H9 (cell line): ENCODE measurements around the gene TMEM54. TPM values are rescaled to one million over a fixed set of nuclear protein-coding genes. Genes with fewer than 3 reads are reported as not detected.

Experiments
- DNase-seq: peaks from one replicate; pipeline ENCODE4 v3.0.0-alpha.2; 2017
- H2AFZ ChIP-seq: one replicate; pipeline ENCODE4 v1.6.1; 2013; ENCODE audit warnings: mild to moderate bottlenecking, low read length, control low read depth, moderate library complexity
- H2AK5ac ChIP-seq: 2 replicates; pipeline ENCODE4 v1.6.1; 2013; ENCODE audit warnings: low read length, control low read depth, mixed read lengths; ENCODE audit not compliant: insufficient read length
- H2BK120ac ChIP-seq: one replicate; pipeline ENCODE4 v1.6.1; 2013; ENCODE audit warnings: low read depth, mild to moderate bottlenecking, low read length, control low read depth, inconsistent platforms; ENCODE audit not compliant: poor library complexity, severe bottlenecking
- H2BK12ac ChIP-seq: 2 replicates; pipeline ENCODE4 v1.6.1; 2013; ENCODE audit warnings: low read length, control low read depth, mixed read lengths, low read depth; ENCODE audit not compliant: insufficient read length
- H2BK15ac ChIP-seq: 2 replicates; pipeline ENCODE4 v1.6.1; 2013; ENCODE audit warnings: low read depth, low read length, control low read depth
- H2BK20ac ChIP-seq: one replicate; pipeline ENCODE4 v1.6.1; 2013; ENCODE audit warnings: low read depth, mild to moderate bottlenecking, low read length, control low read depth, inconsistent platforms; ENCODE audit not compliant: poor library complexity, severe bottlenecking
- H2BK5ac ChIP-seq: 2 replicates; pipeline ENCODE4 v1.6.1; 2013; ENCODE audit warnings: low read length, control low read depth, mixed read lengths; ENCODE audit not compliant: insufficient read length
- H3K14ac ChIP-seq: 2 replicates; pipeline ENCODE4 v1.6.1; 2013; ENCODE audit warnings: low read length, control low read depth; ENCODE audit not compliant: insufficient read depth
- H3K18ac ChIP-seq: 2 replicates; pipeline ENCODE4 v1.6.1; 2013; ENCODE audit warnings: low read depth, mild to moderate bottlenecking, mixed read lengths, low read length, control low read depth; ENCODE audit not compliant: insufficient read length
- H3K23ac ChIP-seq: 2 replicates; pipeline ENCODE4 v1.6.1; 2013; ENCODE audit warnings: low read length, control low read depth, mixed read lengths, low read depth; ENCODE audit not compliant: insufficient read length
- H3K23me2 ChIP-seq: 2 replicates; pipeline ENCODE4 v1.6.1; 2013; ENCODE audit warnings: low read depth, mild to moderate bottlenecking, mixed read lengths, low read length, control low read depth; ENCODE audit not compliant: insufficient read length, poor library complexity, severe bottlenecking
- H3K27ac ChIP-seq: 2 replicates; pipeline ENCODE4 v1.5.1; 2013; ENCODE audit warnings: low read length, control low read depth, mixed read lengths, low read depth; ENCODE audit not compliant: insufficient read length
- H3K27me3 ChIP-seq: 2 replicates; pipeline ENCODE4 v1.6.1; 2013; ENCODE audit warnings: low read length, control low read depth, inconsistent platforms; ENCODE audit not compliant: insufficient read depth
- H3K4ac ChIP-seq: 2 replicates; pipeline ENCODE4 v1.6.1; 2013; ENCODE audit warnings: low read depth, mild to moderate bottlenecking, control low read depth, inconsistent platforms, low read length, moderate library complexity
- H3K4me1 ChIP-seq: 2 replicates; pipeline ENCODE4 v1.6.1; 2013; ENCODE audit warnings: low read length, control low read depth, inconsistent platforms; ENCODE audit not compliant: insufficient read depth
- H3K4me2 ChIP-seq: 2 replicates; pipeline ENCODE4 v1.6.1; 2013; ENCODE audit warnings: low read length, control low read depth, mixed read lengths; ENCODE audit not compliant: insufficient read length, insufficient read depth
- H3K56ac ChIP-seq: 2 replicates; pipeline ENCODE4 v1.6.1; 2013; ENCODE audit warnings: low read depth, mild to moderate bottlenecking, mixed read lengths, low read length, control low read depth; ENCODE audit not compliant: insufficient read length
- H3K79me1 ChIP-seq: 2 replicates; pipeline ENCODE4 v1.6.1; 2013; ENCODE audit warnings: low read depth, mild to moderate bottlenecking, moderate library complexity, low read length, control low read depth, inconsistent platforms; ENCODE audit not compliant: insufficient read depth, poor library complexity, severe bottlenecking
- H3K79me2 ChIP-seq: 2 replicates; pipeline ENCODE4 v1.6.1; 2013; ENCODE audit warnings: low read length, control low read depth, inconsistent platforms; ENCODE audit not compliant: insufficient read depth
- H3K9ac ChIP-seq: 2 replicates; pipeline ENCODE4 v1.6.1; 2013; ENCODE audit warnings: low read length, control low read depth, mixed read lengths; ENCODE audit not compliant: insufficient read length; ENCODE audit errors: extremely low read depth
- H3K9me3 ChIP-seq: one replicate; pipeline ENCODE4 v1.6.1; 2013; ENCODE audit warnings: low read depth, low read length, inconsistent platforms; ENCODE audit not compliant: control insufficient read depth
- H3T11ph ChIP-seq: one replicate; pipeline ENCODE4 v1.6.1; 2013; ENCODE audit warnings: mild to moderate bottlenecking, low read length, control low read depth, inconsistent platforms
- H4K20me1 ChIP-seq: one replicate; pipeline ENCODE4 v1.6.1; 2013; ENCODE audit not compliant: control insufficient read depth, insufficient read length, insufficient read depth
- H4K5ac ChIP-seq: 2 replicates; pipeline ENCODE4 v1.6.1; 2013; ENCODE audit warnings: low read depth, mild to moderate bottlenecking, mixed read lengths, low read length, control low read depth; ENCODE audit not compliant: insufficient read length
- H4K8ac ChIP-seq: replicated peaks from 2 replicates; pipeline ENCODE4 v1.6.1; 2013; ENCODE audit warnings: low read length, control low read depth, mixed read lengths, low read depth; ENCODE audit not compliant: insufficient read length
- H4K91ac ChIP-seq: 2 replicates; pipeline ENCODE4 v1.6.1; 2013; ENCODE audit warnings: low read depth, mild to moderate bottlenecking, moderate library complexity, mixed read lengths, low read length, control low read depth; ENCODE audit not compliant: insufficient read length
- H3K27ac Mint-ChIP-seq, 3 experiments: 2 replicates in 2 of 3; 3 replicates in 1 of 3; pipeline ENCODE4 v1.8.0; 2020 to 2021; ENCODE audit warnings: mixed read lengths in 3 of 3, mild to moderate bottlenecking in 1 of 3, moderate library complexity in 1 of 3
- H3K27me3 Mint-ChIP-seq: 2 replicates; pipeline ENCODE4 v1.8.0; 2021; ENCODE audit warnings: low read depth, mild to moderate bottlenecking, moderate library complexity, mixed read lengths
- H3K36me3 Mint-ChIP-seq, 3 experiments: 2 replicates in 2 of 3; 3 replicates in 1 of 3; pipeline ENCODE4 v1.8.0; 2020 to 2021; ENCODE audit warnings: low read depth in 3 of 3, mixed read lengths in 3 of 3; ENCODE audit not compliant: insufficient read depth in 1 of 3
- H3K4me1 Mint-ChIP-seq, 2 experiments: 2 replicates each; pipeline ENCODE4 v1.8.0; 2020; ENCODE audit warnings: mixed read lengths in 2 of 2
- H3K4me3 Mint-ChIP-seq, 2 experiments: 2 replicates in 1 of 2; 3 replicates in 1 of 2; pipeline ENCODE4 v1.8.0; 2020 to 2021; ENCODE audit warnings: mild to moderate bottlenecking in 2 of 2, mixed read lengths in 2 of 2, moderate library complexity in 1 of 2
- H3K9me3 Mint-ChIP-seq, 2 experiments: 2 replicates in 1 of 2; 3 replicates in 1 of 2; pipeline ENCODE4 v1.8.0; 2020; ENCODE audit warnings: mild to moderate bottlenecking in 2 of 2, mixed read lengths in 2 of 2, moderate library complexity in 1 of 2
- WGBS: extraction: QIAGEN DNeasy Blood & Tissue Kit; methylation state at CpG from one replicate; pipeline ENCODE4 v1.1.7; 2013; ENCODE audit warnings: missing lambda C conversion rate, low lambda C conversion rate, mixed read lengths; ENCODE audit not compliant: insufficient read length; ENCODE audit errors: extremely low coverage; 5-methylcytosine and 5-hydroxymethylcytosine counted together
- total RNA-seq: library from RNA; stranded (reverse); gene quantifications from 2 replicates; pipeline ENCODE4 v1.2.1, GENCODE V29; 2021
- TF ChIP-seq, protein P1 (sequence below): fragments of 200-600 bp; sonication (generic); conservative IDR thresholded peaks from 3 replicates; pipeline ENCODE4 v1.8.0; 2021; ENCODE audit warnings: antibody characterized with exemption, mild to moderate bottlenecking

Gene TMEM54
- total RNA-seq, 1 experiment from 2014 or later, result 17.2 TPM

DNA sequence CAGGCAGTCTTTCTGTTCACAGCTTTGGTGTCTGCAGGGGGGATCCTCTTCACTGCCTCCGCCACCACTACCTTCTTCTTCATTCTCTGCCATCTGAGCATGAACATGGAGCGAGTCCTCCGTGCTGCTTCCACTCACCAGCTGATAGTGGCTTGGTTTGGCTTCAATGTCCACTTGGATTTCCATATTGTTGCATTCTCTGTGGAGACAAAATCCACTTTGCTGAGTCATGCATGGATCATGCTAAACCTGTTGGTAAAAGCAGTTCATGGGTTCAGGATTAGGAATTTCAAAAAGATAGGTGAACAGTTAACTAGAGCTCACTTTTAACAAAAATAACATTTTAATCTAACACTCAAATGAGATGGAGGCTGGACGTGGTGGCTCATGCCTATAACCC, 35.9 kb upstream of the TMEM54 start:
- Histone ChIP-seq H3K23ac (no peak overlapping the region), H2BK15ac (no peak overlapping the region), H2AK5ac (no peak overlapping the region), H3K27me3 (no peaks in the 10 kb centered on the region), H4K5ac (no peak overlapping the region), H4K8ac (no peak overlapping the region), H2BK20ac (no peak overlapping the region), H4K91ac (no peak overlapping the region), H2BK5ac (no peak overlapping the region), H3K79me1 (no peaks in the 10 kb centered on the region), H3K4ac (no peak overlapping the region), H3K18ac (no peak overlapping the region), H3K27ac (no peak overlapping the region), H3K4me1 (no peaks in the 10 kb centered on the region), H4K20me1 (no peaks in the 10 kb centered on the region), H2AFZ (no peak overlapping the region), H3K79me2 (no peaks in the 10 kb centered on the region), H2BK120ac (no peak overlapping the region), H3K23me2 (no peaks in the 10 kb centered on the region), H3K9me3 (no peaks in the 10 kb centered on the region), H3K56ac (no peak overlapping the region), H3T11ph (no peak overlapping the region), H2BK12ac (no peak overlapping the region), H3K4me2 (no peak overlapping the region), H3K14ac (no peak overlapping the region), H3K9ac (no peak overlapping the region)
- TF ChIP-seq, protein P1, sequence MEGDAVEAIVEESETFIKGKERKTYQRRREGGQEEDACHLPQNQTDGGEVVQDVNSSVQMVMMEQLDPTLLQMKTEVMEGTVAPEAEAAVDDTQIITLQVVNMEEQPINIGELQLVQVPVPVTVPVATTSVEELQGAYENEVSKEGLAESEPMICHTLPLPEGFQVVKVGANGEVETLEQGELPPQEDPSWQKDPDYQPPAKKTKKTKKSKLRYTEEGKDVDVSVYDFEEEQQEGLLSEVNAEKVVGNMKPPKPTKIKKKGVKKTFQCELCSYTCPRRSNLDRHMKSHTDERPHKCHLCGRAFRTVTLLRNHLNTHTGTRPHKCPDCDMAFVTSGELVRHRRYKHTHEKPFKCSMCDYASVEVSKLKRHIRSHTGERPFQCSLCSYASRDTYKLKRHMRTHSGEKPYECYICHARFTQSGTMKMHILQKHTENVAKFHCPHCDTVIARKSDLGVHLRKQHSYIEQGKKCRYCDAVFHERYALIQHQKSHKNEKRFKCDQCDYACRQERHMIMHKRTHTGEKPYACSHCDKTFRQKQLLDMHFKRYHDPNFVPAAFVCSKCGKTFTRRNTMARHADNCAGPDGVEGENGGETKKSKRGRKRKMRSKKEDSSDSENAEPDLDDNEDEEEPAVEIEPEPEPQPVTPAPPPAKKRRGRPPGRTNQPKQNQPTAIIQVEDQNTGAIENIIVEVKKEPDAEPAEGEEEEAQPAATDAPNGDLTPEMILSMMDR, result no peak
- Mint-ChIP-seq H3K27ac (no peak overlapping the region), H3K4me3 (no peak overlapping the region), H3K9me3 (no peaks in the 10 kb centered on the region), H3K36me3 (peaks cover 3 to 28% (median 19%) of the 10 kb centered on the region in 3 experiments; a peak in 6 of 7 replicates), H3K27me3 (no peaks in the 10 kb centered on the region), H3K4me1 (peaks cover 5 to 6% of the 10 kb centered on the region in 2 experiments)
- no CpG with 5 or more reads among the region's 4 CpGs for WGBS
- DNase-seq, result no peak
